ENCODE results near the gene OR8G1.
A peak's percentile ranks its signal among the peaks of the same experiment; 100 is the strongest.
"Not testable (repeated sequence)": the region's sequence is repeated elsewhere in the genome, so short reads cannot be mapped to it uniquely, and the experiment has no call there.

Gene OR8G1

DNA sequence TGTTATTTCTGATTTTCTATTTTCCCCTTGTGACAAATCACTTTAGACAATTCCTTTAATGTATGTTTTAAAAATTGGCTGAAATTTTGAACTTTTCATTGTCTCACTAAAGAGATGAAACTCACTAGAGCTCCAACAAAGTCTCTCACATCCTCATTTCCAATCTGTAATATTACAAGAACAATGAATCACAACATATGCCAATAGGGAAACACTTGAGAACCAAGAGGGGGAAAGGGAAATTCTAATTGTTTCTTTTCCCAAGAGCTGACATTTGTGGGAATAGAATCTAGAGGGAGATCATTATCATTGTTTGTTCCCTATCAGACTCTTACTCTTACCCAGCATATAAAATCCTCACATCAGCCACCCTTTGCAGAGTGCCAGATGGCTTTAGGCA, 29.6 kb upstream of the OR8G1 start:
- no peak overlapping the region for H3K4me3 Mint-ChIP-seq
- no peak overlapping the region for H3K27ac Mint-ChIP-seq
- no peaks in the 10 kb centered on the region for H3K4me1 Mint-ChIP-seq (ENCODE audit: low read depth)
- H3K27me3 Mint-ChIP-seq (ENCODE audit: low read depth), result peaks cover 2% of the 10 kb centered on the region
- no peaks in the 10 kb centered on the region for H3K36me3 Mint-ChIP-seq (ENCODE audit: low read depth)
- no peak for DNase-seq (ENCODE audit: low spot score)
- no peaks in the 10 kb centered on the region for H3K9me3 Mint-ChIP-seq

DNA sequence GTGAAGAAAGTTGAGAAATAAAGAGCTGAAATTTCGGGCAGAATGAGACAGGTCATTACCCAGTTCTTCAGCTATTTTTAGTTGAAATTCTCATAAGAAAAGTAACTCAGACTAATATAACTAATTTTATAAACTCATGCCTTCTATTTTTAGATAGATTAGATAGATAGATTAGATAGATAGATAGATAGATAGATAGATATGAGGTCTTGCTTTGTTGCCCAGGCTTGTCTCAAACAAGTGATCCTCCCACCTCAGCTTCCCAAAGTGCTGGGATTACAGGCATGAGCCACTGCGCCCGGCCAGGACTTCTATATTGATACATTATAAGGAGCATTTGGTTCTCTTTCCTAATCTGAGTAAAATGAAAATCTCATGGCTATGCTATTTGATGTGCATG, 26.9 kb upstream of the OR8G1 start:
- no peaks in the 10 kb centered on the region for H3K4me1 Mint-ChIP-seq (ENCODE audit: low read depth)
- no peak overlapping the region for H3K27ac Mint-ChIP-seq
- H3K9me3 Mint-ChIP-seq, result no peaks in the 10 kb centered on the region
- H3K36me3 Mint-ChIP-seq (ENCODE audit: low read depth), result no peaks in the 10 kb centered on the region
- H3K4me3 Mint-ChIP-seq, result no peak overlapping the region
- H3K27me3 Mint-ChIP-seq (ENCODE audit: low read depth), result peaks cover 2% of the 10 kb centered on the region
- no peak for DNase-seq (ENCODE audit: low spot score)

DNA sequence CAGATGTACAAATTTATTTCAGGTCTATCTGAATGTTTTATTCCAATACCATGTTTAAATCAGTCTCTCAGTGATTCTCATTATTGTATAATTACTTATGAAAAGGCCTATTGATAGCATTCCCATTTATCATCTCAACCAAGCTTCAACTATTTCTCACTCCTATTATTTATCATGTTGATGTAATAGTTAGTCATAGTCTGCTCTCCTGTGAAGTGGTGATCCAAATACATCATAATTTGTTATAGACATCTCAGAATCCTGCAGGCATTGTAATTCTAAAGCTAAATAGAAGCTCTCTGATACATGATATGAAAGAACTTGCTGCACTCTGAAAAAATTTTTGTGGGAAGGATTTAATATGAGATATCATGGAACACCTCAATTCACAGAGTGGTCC, 21.8 kb upstream of the OR8G1 start:
- Mint-ChIP-seq H3K27ac (no peak overlapping the region), H3K4me1 (ENCODE audit: low read depth) (no peaks in the 10 kb centered on the region), H3K36me3 (ENCODE audit: low read depth) (no peaks in the 10 kb centered on the region)

DNA sequence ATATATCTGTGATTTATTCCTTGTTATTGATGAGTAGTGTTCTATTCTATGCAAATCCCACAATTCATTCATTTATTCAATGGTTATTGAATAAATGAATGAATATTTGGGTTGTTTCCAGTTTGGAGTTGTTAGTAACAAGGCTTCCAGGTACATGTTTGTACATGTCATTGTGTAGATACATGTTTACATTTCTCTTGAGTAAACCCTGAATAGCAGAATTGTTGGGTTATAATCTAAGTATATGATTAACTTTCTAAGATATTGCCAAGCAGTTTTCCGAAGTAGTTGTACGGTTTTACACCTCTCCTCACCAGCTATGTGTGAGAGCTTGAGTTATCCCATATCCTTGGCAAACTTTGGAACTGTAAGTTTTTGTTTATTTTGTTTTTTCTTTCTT, 18.5 kb upstream of the OR8G1 start:
- H3K9me3 Mint-ChIP-seq, result no peaks in the 10 kb centered on the region
- H3K4me3 Mint-ChIP-seq, result no peak overlapping the region
- no peaks in the 10 kb centered on the region for H3K27me3 Mint-ChIP-seq (ENCODE audit: low read depth)
- DNase-seq (ENCODE audit: low spot score), result no peak
- H3K4me1 Mint-ChIP-seq (ENCODE audit: low read depth), result no peaks in the 10 kb centered on the region
- H3K27ac Mint-ChIP-seq, result no peak overlapping the region
- no peaks in the 10 kb centered on the region for H3K36me3 Mint-ChIP-seq (ENCODE audit: low read depth)

More for the DNA sequence above, 21.8 kb upstream of the OR8G1 start:
- DNase-seq (ENCODE audit: low spot score), result no peak
- no peak overlapping the region for H3K4me3 Mint-ChIP-seq
- H3K27me3 Mint-ChIP-seq (ENCODE audit: low read depth), result no peaks in the 10 kb centered on the region
- no peaks in the 10 kb centered on the region for H3K9me3 Mint-ChIP-seq

GRCh38 chr11:124224618-124225423, 16.1 kb upstream of the OR8G1 start:
- H3K36me3 Mint-ChIP-seq (ENCODE audit: low read depth); H3K27ac Mint-ChIP-seq; H3K4me1 Mint-ChIP-seq (ENCODE audit: low read depth); H3K27me3 Mint-ChIP-seq (ENCODE audit: low read depth); H3K4me3 Mint-ChIP-seq; DNase-seq (ENCODE audit: low spot score); H3K9me3 Mint-ChIP-seq: not testable (repeated sequence)

DNA sequence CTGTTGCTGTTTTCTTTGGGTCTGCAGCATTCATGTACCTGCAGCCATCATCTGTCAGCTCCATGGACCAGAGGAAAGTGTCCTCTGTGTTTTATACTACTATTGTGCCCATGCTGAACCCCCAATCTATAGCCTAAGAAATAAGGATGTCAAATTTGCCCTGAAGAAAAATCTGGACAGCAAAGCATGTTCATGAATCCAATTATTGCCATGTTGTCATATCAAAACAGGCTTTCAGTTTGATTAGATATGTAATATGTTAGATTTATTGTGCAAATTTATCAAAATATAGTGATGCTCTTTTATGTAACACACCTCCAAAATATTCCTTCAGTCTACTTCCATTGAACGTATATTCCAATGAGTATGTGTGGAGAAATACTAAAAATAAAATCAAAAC, 15.4 kb upstream of the OR8G1 start:
- Mint-ChIP-seq H3K4me3 (no peak overlapping the region), H3K9me3 (no peaks in the 10 kb centered on the region)

DNA sequence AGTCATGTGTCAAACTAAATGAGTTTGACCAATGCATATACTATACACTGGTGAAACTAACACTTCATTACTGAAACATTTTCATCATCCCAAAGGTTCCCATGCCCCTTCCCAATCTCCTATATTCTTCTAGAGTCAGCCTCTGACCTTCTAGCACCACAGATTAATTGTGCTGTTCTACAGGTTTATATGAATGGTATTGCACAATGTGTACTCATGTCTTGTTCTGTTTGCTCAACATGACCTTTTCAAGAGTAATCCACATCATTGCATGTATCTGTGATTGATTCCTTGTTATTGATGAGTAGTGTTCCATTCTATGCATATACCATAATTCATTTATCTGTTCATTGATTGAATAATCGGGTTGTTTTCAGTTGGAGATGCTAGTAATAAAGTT, 7.5 kb upstream of the OR8G1 start:
- Mint-ChIP-seq H3K36me3 (ENCODE audit: low read depth) (no peaks in the 10 kb centered on the region), H3K27me3 (ENCODE audit: low read depth) (no peaks in the 10 kb centered on the region), H3K27ac (no peak overlapping the region), H3K4me1 (ENCODE audit: low read depth) (no peaks in the 10 kb centered on the region), H3K9me3 (no peaks in the 10 kb centered on the region), H3K4me3 (no peak overlapping the region)
- DNase-seq (ENCODE audit: low spot score), result no peak

More for the DNA sequence above, 15.4 kb upstream of the OR8G1 start:
- Mint-ChIP-seq H3K27me3 (ENCODE audit: low read depth) (no peaks in the 10 kb centered on the region), H3K27ac (no peak overlapping the region), H3K4me1 (ENCODE audit: low read depth) (no peaks in the 10 kb centered on the region), H3K36me3 (ENCODE audit: low read depth) (no peaks in the 10 kb centered on the region)
- DNase-seq (ENCODE audit: low spot score), result no peak

- no peak overlapping the region for H3K27ac Mint-ChIP-seq
- no peaks in the 10 kb centered on the region for H3K9me3 Mint-ChIP-seq
- no peaks in the 10 kb centered on the region for H3K4me1 Mint-ChIP-seq (ENCODE audit: low read depth)
- no peak overlapping the region for H3K4me3 Mint-ChIP-seq
- no peaks in the 10 kb centered on the region for H3K36me3 Mint-ChIP-seq (ENCODE audit: low read depth)
- H3K27me3 Mint-ChIP-seq (ENCODE audit: low read depth), result peaks cover 2% of the 10 kb centered on the region
- no peak for DNase-seq (ENCODE audit: low spot score)
These were observed 2.4 kb upstream of the OR8G1 start for GRCh38 chr11:124238512-124238911.

DNA sequence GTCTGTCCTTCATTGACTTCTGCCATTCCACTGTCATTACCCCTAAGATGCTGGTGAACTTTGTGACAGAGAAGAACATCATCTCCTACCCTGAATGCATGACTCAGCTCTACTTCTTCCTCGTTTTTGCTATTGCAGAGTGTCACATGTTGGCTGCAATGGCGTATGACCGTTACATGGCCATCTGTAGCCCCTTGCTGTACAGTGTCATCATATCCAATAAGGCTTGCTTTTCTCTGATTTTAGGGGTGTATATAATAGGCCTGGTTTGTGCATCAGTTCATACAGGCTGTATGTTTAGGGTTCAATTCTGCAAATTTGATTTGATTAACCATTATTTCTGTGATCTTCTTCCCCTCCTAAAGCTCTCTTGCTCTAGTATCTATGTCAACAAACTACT, 9.0 kb downstream of the OR8G1 start:
- not testable (repeated sequence) for H3K36me3 Mint-ChIP-seq (ENCODE audit: low read depth); H3K27me3 Mint-ChIP-seq (ENCODE audit: low read depth); H3K4me3 Mint-ChIP-seq; DNase-seq (ENCODE audit: low spot score); H3K4me1 Mint-ChIP-seq (ENCODE audit: low read depth); H3K9me3 Mint-ChIP-seq; H3K27ac Mint-ChIP-seq

- Mint-ChIP-seq H3K27me3 (ENCODE audit: low read depth) (peaks cover 7% of the 10 kb centered on the region), H3K4me3 (no peak within 1 kb of the TSS), H3K4me1 (ENCODE audit: low read depth) (no peaks in the 10 kb centered on the region), H3K36me3 (ENCODE audit: low read depth) (no peaks in the 10 kb centered on the region), H3K27ac (no peak within 1 kb of the TSS), H3K9me3 (no peaks in the 10 kb centered on the region)
- no peak for DNase-seq (ENCODE audit: low spot score)
These were observed 15.2 kb downstream of the OR8G1 start, which contains the start of gene OR8G5 for GRCh38 chr11:124256076-124256475. Gene OR8G5, plus strand, starts transcription at chr11:124256376. Its CDS starts 8,556 bp downstream, at chr11:124264932.

GRCh38 chr11:124265041-124265440, 24.1 kb downstream of the OR8G1 start:
- H3K27me3 Mint-ChIP-seq (ENCODE audit: low read depth), result peaks cover 19% of the 10 kb centered on the region
- not testable (repeated sequence) for H3K9me3 Mint-ChIP-seq; H3K36me3 Mint-ChIP-seq (ENCODE audit: low read depth); DNase-seq (ENCODE audit: low spot score); H3K27ac Mint-ChIP-seq; H3K4me3 Mint-ChIP-seq; H3K4me1 Mint-ChIP-seq (ENCODE audit: low read depth)

GRCh38 chr11:124270886-124271285, 30.0 kb downstream of the OR8G1 start:
- not testable (repeated sequence) for DNase-seq (ENCODE audit: low spot score); H3K9me3 Mint-ChIP-seq; H3K36me3 Mint-ChIP-seq (ENCODE audit: low read depth); H3K4me1 Mint-ChIP-seq (ENCODE audit: low read depth); H3K4me3 Mint-ChIP-seq; H3K27ac Mint-ChIP-seq
- H3K27me3 Mint-ChIP-seq (ENCODE audit: low read depth), result peaks cover 17% of the 10 kb centered on the region

DNA sequence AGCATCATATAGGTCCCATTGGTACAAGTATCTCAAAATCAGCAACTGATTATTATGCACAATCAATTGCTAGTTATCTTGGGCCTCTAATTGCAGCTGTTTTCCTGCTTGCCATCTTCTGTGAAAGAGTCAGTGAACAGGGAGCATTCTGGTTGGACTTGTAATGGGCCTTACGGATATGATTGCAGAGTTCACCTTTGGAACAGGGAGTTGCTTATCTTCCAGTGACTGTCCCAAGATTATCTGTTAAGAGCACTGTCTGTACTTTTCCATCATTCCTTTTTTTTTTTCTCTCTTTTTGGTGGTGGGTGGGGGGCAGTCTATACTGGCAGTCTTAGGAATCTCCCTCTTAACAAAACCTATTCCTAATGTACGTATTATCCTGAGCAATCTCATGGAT, 33.1 kb downstream of the OR8G1 start:
- Mint-ChIP-seq H3K4me1 (ENCODE audit: low read depth) (peaks cover 11% of the 10 kb centered on the region), H3K27me3 (ENCODE audit: low read depth) (peaks cover 14% of the 10 kb centered on the region), H3K9me3 (no peaks in the 10 kb centered on the region), H3K36me3 (ENCODE audit: low read depth) (no peaks in the 10 kb centered on the region), H3K4me3 (no peak overlapping the region), H3K27ac (no peak overlapping the region)
- DNase-seq (ENCODE audit: low spot score), result no peak

DNA sequence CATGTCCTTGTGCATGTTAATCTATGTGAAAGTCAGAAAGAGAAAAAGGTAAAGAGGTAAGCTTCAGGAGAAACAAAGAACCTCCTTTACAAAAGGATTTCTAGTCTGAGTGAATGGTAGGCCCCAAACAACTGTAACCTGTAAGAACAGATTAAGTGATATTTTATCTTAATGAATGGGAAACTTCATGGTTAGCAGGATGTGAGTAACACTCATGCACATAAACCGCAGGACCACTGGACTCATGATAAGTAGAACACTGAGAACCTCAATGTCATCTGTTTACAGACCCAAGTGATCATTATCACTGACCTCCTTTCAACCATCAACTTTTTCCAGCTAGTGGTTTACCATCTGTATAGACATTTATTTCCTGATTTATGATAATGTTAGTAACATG, 35.2 kb downstream of the OR8G1 start:
- Mint-ChIP-seq H3K27me3 (ENCODE audit: low read depth) (peaks cover 20% of the 10 kb centered on the region), H3K4me1 (ENCODE audit: low read depth) (peaks cover 11% of the 10 kb centered on the region), H3K4me3 (no peak overlapping the region), H3K27ac (no peak overlapping the region), H3K36me3 (ENCODE audit: low read depth) (no peaks in the 10 kb centered on the region), H3K9me3 (peaks cover 4% of the 10 kb centered on the region)
- DNase-seq (ENCODE audit: low spot score), result peak; percentile 54

- H3K9me3 Mint-ChIP-seq, result peaks cover 4% of the 10 kb centered on the region
- H3K36me3 Mint-ChIP-seq (ENCODE audit: low read depth), result no peaks in the 10 kb centered on the region
- H3K27ac Mint-ChIP-seq, result no peak overlapping the region
- peaks cover 17% of the 10 kb centered on the region for H3K27me3 Mint-ChIP-seq (ENCODE audit: low read depth)
- no peak overlapping the region for H3K4me3 Mint-ChIP-seq
- peaks cover 11% of the 10 kb centered on the region for H3K4me1 Mint-ChIP-seq (ENCODE audit: low read depth)
- DNase-seq (ENCODE audit: low spot score), result no peak
These were observed 36.3 kb downstream of the OR8G1 start for GRCh38 chr11:124277207-124277606.

Measured in T-helper 2 cell treated with Interferon-gamma antibody and Interleukin-4, amounts not matched to agents 5 μg/mL and 100 μg/mL, for 36 hours (primary cell).